ENCODE data around the gene ORC4. TPM values are rescaled to one million over a fixed set of nuclear protein-coding genes. Genes with fewer than 3 reads are reported as not detected.
A peak's percentile ranks its signal among the peaks of the same experiment; 100 is the strongest.

The ORC4 gene
- total RNA-seq, 6 experiments from 2014 or later, result 26.2 to 35.4 (median 32.8) TPM

DNA sequence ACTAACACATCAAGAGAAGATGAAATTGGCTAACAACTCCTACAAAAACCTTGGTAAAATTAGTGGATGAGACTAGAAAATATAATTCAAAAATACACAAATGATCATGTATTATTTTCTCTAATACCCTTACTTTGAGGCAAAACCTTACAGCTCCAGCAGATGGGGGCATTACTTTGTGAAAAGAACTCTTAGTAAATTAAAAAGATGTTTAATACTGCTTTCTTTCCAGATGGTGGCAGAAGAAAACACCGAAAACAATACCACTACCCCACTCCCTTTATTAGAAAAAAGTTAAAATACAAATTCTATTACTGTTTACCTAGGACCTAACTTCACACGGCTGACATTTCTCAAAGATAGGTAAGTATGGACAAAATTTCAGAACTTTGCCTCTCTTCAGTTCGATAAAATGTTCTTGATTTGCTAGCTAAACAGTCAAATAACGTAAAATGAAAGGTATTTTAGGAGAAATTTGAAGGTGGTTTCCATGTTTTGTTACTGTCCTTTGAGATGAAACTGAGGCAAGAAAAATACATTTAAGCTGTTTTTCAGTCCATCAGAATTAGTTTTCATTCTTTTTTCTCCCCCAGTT is 30.6 kb downstream of the ORC4 start:
- Mint-ChIP-seq H3K9me3 (no peaks in the 10 kb centered on the region), H3K27ac (peak overlapping the region; percentile 21; the same call in 1 of the 2 replicates), H3K4me1 (ENCODE audit: low read depth) (peaks cover 16% of the 10 kb centered on the region), H3K4me3 (no peak overlapping the region), H3K36me3 (ENCODE audit: low read depth) (no peaks in the 10 kb centered on the region), H3K27me3 (ENCODE audit: insufficient read depth) (no peaks in the 10 kb centered on the region)
- TF ChIP-seq, protein P1, sequence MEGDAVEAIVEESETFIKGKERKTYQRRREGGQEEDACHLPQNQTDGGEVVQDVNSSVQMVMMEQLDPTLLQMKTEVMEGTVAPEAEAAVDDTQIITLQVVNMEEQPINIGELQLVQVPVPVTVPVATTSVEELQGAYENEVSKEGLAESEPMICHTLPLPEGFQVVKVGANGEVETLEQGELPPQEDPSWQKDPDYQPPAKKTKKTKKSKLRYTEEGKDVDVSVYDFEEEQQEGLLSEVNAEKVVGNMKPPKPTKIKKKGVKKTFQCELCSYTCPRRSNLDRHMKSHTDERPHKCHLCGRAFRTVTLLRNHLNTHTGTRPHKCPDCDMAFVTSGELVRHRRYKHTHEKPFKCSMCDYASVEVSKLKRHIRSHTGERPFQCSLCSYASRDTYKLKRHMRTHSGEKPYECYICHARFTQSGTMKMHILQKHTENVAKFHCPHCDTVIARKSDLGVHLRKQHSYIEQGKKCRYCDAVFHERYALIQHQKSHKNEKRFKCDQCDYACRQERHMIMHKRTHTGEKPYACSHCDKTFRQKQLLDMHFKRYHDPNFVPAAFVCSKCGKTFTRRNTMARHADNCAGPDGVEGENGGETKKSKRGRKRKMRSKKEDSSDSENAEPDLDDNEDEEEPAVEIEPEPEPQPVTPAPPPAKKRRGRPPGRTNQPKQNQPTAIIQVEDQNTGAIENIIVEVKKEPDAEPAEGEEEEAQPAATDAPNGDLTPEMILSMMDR (IDR thresholded peaks at IDR 0.05), result peak; percentile 87
- peak; percentile 66 for DNase-seq

DNA sequence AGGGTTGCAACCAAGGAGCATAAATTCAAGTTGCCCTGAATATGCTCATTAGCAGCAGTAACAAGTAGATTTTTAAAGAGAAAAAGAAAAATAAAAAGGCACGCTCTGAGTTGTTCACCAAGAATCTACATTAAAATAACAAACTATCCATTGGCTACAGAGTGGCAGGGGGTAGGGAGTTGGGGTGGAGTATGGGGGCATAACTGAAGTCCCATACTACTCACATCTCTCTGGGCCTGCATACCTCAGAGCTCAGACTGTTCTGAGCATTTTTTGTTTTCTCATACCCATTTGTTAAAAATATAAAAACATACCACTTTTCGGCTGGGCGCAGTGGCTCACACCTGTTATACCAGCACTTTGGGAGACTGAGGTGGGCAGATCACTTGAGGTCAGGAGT is 31.4 kb downstream of the ORC4 start:
- no peak for DNase-seq
- Mint-ChIP-seq H3K27ac (peak overlapping the region; percentile 21; the same call in 1 of the 2 replicates), H3K9me3 (no peaks in the 10 kb centered on the region), H3K4me1 (ENCODE audit: low read depth) (peaks cover 16% of the 10 kb centered on the region), H3K36me3 (ENCODE audit: low read depth) (no peaks in the 10 kb centered on the region), H3K4me3 (no peak overlapping the region), H3K27me3 (ENCODE audit: insufficient read depth) (no peaks in the 10 kb centered on the region)
- TF ChIP-seq, protein P1 (IDR thresholded peaks at IDR 0.05), result no peak

DNA sequence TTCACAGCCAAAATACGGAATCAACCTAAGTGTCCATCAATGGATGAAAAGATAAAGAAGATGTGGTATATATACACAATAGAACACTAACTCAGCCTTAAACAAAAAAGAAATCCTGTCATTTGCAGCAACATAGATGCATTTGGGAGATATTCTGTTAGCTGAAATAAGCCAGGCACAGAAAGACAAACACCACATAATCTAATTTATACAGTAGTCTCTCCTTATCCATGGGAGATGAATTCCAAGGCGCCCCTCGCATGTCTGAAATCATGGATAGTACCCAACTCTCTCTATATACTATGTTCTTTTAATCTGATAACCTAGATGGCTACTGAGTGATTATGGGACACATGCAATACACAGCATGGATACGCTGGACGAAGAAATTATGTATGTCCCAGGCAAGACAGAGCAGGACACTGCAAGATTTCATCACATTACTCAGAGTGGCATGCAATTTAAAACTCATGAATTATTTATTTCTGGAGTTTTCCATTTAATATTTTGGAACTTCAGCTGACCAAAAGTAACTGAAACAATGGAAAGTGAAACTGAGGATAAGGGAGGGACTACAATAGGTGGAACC is 39.5 kb downstream of the ORC4 start:
- no peaks in the 10 kb centered on the region for H3K27me3 Mint-ChIP-seq (ENCODE audit: insufficient read depth)
- peaks cover 5% of the 10 kb centered on the region; the same call in 1 of the 2 replicates for H3K4me1 Mint-ChIP-seq (ENCODE audit: low read depth)
- H3K27ac Mint-ChIP-seq, result no peak overlapping the region
- TF ChIP-seq, protein P1 (IDR thresholded peaks at IDR 0.05), result no peak
- no peak overlapping the region for H3K4me3 Mint-ChIP-seq
- DNase-seq, result no peak
- no peaks in the 10 kb centered on the region for H3K9me3 Mint-ChIP-seq
- peaks cover 10% of the 10 kb centered on the region for H3K36me3 Mint-ChIP-seq (ENCODE audit: low read depth)

DNA sequence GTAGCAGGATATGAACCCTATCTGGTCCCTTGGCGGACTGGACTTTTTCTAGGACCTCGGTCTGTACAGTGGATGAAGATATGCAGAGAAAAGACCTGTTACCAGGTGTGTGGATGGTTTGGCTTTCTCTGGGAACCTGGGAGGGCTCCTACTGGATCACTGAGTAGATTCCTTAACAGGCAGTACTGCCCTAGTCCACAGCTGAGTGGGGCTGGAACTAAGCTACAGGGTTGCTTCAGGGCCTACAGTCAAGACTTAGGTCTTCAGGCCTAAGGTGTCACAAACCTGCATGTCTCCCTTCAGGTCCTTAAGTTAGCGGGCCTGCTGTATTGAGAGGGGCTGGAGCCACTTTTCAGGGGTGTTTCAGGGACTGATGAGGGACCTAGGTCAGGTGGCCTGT is 42.9 kb downstream of the ORC4 start:
- DNase-seq, result no peak
- Mint-ChIP-seq H3K27ac (no peak overlapping the region), H3K4me3 (no peak overlapping the region), H3K27me3 (ENCODE audit: insufficient read depth) (no peaks in the 10 kb centered on the region), H3K4me1 (ENCODE audit: low read depth) (peaks cover 5% of the 10 kb centered on the region; the same call in 1 of the 2 replicates), H3K36me3 (ENCODE audit: low read depth) (peaks cover 10% of the 10 kb centered on the region), H3K9me3 (no peaks in the 10 kb centered on the region)
- TF ChIP-seq, protein P1 (IDR thresholded peaks at IDR 0.05), result no peak

DNA sequence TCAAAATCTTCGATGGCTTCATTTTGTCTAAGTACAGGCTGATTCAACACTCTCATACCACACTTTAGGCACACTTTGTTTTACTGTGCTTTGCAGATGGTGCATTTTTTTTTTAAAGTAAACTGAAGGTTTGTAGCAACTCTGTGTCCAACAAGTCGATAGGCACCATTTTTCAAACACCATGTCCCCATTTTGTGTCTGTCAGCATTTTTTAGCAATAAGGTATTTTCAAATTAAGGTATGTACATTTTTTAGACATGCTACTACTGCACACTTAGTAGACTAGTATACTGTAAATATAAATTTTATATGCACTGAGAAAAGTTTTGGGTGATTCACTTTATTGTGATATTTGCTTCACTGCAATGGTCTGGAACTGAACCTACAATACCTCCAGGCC is 44.4 kb downstream of the ORC4 start:
- Mint-ChIP-seq H3K27ac (no peak overlapping the region), H3K36me3 (ENCODE audit: low read depth) (peaks cover 10% of the 10 kb centered on the region), H3K27me3 (ENCODE audit: insufficient read depth) (no peaks in the 10 kb centered on the region), H3K4me3 (no peak overlapping the region), H3K9me3 (no peaks in the 10 kb centered on the region), H3K4me1 (ENCODE audit: low read depth) (peaks cover 5% of the 10 kb centered on the region; the same call in 1 of the 2 replicates)
- DNase-seq, result no peak
- TF ChIP-seq, protein P1 (IDR thresholded peaks at IDR 0.05), result no peak
